Breast epithelium (tissue), 3 donors: ENCODE data around the gene GYS2.
"Not testable (repeated sequence)": the region's sequence is repeated elsewhere in the genome, so short reads cannot be mapped to it uniquely, and the experiment has no call there.

Experiments used
- CTCF ChIP-seq, 3 donors: fragments of 450-650 bp; IDR thresholded peaks; one replicate each; pipeline ENCODE4 v1.5.1; 2016 to 2017; ENCODE audit warnings: antibody characterized with exemption in 3 of 3, mild to moderate bottlenecking in 3 of 3, moderate library complexity in 3 of 3
- POLR2A ChIP-seq: fragments of 450-650 bp; IDR thresholded peaks from one replicate; pipeline ENCODE4 v1.6.1; 2016; ENCODE audit warnings: antibody characterized with exemption, mild to moderate bottlenecking, moderate library complexity
- POLR2AphosphoS5 ChIP-seq, 3 donors: sonication (generic); formaldehyde crosslinking; IDR thresholded peaks; one replicate each; pipeline ENCODE4 v1.6.1; 2017; ENCODE audit warnings: antibody characterized with exemption in 3 of 3

GRCh38 chr12:21584403-21585182 is 20.1 kb downstream of the GYS2 start:
- not testable (repeated sequence) for TF ChIP-seq CTCF (IDR thresholded peaks at IDR 0.05); POLR2A; POLR2AphosphoS5 (IDR thresholded peaks at IDR 0.05)
